HG02642 (cell line): Measurements from ENCODE around the gene TTC33.

Source experiments
- ATAC-seq: cut with Tn5 transposase; IDR thresholded peaks from one replicate; pipeline ENCODE4 v1.9.1; 2021; ENCODE audit warnings: mild to moderate bottlenecking; ENCODE audit not compliant: unreplicated experiment, poor library complexity

Gene TTC33

DNA sequence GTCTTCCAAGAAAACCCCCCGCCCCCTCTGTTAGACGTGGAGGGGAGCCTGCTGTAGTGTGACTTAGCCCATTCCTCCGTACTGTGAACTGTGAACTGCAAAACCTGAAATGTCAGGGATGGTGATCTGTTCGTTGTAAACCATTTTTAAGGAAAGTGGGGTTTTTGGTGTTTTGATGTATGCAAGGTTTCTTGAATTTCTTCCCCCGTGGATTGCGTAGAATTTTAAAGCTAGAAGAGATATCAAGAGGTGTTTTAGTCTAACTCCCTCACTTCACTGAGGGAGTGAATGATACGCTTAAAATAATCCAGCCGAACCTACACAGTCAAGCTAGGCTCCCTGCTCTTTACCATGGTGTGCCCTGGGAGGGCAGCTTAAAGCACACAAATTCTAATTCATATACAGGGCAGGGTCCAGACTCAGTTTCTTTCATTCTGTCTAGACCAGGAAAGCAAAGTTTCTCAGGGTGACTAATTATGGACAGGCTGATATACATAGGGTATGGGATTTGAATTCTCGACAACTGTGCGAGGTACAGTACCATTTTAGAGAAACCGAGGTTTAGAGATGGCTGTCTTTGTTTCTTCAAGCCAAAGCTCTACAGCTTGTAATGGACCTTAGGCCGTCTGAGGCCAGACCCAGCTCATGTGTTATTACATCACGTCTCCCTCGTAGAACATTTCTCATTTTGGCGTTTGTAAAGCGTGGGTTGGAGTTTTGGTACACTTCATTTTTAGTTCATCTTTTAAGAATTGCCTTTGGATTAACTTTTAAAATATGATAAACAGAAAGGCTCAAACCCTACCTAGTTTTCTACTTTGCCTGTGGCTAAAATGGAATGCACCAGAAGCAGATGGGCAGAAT lies 73.4 kb downstream of the TTC33 start:
- ATAC-seq = no peak

DNA sequence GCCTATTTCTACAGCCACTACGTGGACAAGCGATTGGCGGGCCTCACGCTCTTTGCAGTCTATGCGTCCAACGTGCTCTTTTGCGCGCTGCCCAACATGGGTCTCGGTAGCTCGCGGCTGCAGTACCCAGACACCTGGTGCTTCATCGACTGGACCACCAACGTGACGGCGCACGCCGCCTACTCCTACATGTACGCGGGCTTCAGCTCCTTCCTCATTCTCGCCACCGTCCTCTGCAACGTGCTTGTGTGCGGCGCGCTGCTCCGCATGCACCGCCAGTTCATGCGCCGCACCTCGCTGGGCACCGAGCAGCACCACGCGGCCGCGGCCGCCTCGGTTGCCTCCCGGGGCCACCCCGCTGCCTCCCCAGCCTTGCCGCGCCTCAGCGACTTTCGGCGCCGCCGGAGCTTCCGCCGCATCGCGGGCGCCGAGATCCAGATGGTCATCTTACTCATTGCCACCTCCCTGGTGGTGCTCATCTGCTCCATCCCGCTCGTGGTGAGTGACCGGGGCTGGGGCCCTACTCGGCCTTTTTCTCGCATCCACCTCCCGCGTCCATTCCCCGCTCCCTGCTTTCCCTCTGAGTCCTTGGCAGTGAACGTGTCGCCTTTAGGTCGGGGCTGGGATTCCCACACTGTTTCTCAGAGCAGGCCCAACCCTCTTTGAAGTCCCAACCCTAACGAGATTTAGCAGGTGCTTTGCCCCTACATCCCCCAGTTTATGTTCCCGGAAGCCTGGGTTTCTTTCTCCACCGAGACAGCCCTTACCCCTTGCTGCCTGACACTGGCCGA lies 74.2 kb downstream of the TTC33 start:
- peak; percentile 25 for ATAC-seq

DNA sequence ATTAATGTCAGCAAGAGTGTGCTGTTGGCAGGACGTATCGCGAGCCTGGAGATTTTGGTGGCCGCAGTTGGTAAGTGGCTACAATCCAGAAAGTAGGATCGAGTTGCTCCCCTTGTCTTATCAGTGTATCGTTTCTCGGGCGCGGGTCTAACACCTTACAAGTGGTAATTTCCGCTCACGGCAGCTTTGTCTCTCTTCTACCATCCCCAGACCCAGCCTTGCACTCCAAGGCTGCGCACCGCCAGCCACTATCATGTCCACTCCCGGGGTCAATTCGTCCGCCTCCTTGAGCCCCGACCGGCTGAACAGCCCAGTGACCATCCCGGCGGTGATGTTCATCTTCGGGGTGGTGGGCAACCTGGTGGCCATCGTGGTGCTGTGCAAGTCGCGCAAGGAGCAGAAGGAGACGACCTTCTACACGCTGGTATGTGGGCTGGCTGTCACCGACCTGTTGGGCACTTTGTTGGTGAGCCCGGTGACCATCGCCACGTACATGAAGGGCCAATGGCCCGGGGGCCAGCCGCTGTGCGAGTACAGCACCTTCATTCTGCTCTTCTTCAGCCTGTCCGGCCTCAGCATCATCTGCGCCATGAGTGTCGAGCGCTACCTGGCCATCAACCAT lies 74.9 kb downstream of the TTC33 start:
- no peak for ATAC-seq

DNA sequence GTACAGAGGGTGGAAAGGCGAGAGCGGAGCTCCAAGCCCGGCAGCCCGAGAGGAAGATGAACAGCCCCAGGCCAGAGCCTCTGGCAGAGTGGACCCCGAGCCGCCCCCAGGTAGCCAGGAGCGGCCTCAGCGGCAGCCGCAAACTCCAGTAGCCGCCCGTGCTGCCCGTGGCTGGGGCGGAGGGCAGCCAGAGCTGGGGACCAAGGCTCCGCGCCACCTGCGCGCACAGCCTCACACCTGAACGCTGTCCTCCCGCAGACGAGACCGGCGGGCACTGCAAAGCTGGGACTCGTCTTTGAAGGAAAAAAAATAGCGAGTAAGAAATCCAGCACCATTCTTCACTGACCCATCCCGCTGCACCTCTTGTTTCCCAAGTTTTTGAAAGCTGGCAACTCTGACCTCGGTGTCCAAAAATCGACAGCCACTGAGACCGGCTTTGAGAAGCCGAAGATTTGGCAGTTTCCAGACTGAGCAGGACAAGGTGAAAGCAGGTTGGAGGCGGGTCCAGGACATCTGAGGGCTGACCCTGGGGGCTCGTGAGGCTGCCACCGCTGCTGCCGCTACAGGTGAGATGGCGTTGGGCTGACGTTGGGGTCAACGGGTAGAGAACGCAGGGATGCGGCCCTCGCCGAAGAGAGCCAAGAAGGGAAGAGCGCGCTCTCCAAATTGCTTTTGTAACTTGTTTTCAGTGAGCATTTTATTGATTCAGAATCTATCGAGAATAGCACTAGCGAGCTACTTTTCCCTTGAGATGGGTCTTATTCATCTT lies 75.7 kb downstream of the TTC33 start, which contains the start of gene PTGER4:
PTGER4 (plus strand) TSS at position 3 of the 769 bp plus-strand sequence. CDS start 1,079 bp downstream, outside the sequence.
- ATAC-seq = peak; percentile 44

DNA sequence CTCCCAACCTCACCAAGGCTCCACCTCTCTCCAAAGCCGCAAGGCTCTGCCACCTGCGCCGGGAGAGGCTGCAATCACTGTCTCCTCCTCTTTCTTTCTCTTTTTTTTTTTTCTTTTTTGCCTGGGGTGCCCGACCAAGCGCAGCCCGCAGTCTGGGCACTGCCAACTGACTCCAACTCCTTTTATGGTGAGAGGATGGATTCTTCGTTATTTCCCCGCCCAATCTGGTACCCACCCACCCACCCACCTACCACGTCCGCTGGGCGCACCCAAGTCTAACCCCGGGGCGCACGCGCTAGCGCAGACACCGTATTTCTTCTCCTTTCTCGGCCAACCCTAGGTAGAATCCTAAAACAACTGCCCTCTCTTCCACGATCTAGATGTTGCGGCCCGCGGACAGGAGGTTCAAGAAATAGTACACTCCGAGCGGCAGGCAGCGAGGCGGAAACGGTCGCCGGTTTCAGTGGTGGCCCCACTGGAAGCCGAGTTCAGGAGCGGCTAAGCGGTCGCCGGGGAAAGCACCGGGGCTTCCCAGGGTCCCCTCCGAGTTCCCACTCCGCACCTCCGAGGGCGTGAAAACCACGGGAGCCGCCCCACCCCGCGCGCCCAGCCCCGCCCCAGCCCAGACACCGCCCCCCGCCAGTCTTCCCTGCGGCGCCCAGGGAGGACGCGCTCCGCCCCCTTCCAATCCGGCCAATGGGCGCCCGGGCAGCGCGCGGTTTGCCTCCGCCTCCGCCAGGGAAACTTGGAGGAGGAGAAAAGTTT lies 76.4 kb downstream of the TTC33 start:
- ATAC-seq = peak; percentile 83

DNA sequence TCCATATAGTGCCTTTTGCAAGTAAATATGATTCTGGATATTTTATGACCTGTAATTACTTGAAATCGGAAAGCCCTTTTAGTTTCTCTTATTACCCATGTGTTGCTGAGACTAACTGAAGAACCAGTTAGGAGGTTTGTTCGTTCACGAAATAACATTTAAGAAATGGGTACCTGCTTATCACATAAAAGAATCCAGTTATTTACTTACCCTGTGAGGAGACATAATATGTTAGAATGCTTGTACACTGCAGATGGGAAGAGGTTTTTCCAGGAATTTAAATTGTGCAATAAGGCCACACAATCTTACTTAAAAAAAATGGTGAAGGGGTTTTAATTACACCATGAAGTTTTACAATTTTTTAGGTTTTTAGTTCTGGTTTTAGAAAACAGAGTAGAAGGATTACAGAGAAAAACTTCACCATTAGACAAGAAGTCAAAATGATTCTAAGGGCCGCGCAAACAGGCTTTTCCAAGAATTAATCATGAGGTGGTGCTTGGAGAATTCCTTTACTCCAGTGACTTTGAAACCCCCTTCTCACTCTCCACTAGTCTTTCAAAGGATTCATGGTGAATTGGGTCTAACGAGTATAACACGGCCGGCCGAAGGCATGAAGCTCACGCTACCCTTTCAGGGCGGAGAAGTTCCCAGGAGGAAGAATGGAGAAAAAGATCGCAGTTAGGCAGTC lies 77.2 kb downstream of the TTC33 start:
- no peak for ATAC-seq

DNA sequence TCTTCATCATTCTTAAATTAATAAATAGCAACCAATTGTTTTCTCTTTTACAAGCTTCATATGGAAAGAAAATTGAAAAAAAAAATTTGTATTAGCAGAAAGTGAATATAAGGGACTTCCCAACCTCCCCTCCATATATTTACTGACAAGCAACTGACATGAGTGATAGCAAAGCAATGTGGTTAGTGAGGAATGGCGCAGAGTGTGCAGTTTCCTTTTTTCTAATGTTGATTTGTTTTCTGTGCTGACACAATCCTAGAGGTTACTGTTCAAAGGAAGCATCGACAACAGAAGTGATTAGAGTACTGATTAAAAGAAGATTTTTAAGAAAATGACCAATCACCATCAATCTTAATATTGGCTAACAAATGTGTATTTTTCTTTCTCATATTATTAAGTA lies 77.7 kb downstream of the TTC33 start:
- ATAC-seq = no peak

DNA sequence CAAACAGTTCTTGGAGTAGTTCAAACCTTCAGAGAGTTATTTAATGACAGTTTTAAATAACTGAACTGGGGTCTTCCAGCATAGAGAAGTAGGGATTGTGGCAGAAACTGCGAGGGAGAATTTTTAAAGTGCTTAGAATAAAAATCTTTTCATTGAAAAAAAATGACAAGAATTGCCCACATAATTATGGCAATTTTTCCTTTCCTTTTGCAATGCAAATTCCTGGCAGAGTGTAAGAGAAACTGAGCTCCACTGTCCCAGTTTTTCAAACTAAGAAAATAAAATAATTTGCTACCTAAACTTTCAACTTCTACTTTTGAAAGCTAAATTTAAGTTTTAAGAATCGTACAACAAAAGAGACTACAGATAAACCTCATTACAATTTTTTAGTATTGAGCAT lies 78.3 kb downstream of the TTC33 start:
- no peak for ATAC-seq

DNA sequence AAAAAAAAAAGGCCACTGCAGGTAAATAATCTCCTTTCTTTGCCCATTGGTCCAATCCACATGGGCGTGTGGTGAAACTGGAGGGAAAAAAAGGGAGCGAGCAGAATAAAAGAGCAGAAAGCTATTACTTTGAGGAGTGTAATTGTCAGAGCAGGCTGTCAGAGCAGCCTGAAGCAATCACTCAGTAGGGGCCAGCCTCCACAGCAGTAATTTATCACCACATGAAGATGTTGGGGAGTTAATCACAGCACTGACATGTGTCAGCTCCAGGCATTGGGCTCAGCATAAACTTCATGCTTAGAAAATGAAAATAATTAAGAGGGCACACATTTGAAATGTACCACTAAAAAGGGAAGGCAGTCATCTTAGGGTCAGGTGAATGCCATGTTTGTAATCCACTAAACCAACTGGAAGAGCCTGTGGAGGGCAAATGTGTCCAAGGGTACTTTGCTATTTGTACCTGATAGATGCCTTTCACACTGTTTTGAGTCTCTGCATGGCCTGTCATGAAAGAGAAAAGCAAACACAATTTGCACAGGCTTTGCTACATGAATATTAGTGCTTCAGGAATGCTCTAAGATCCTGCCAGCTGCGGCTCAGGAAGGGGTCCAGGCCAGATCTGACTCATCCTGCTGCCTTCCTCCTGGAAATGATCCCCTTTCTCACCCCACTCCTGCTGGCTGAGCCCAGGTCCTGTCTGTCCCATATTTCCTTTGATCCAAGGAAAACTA lies 79.0 kb downstream of the TTC33 start:
- ATAC-seq = no peak

DNA sequence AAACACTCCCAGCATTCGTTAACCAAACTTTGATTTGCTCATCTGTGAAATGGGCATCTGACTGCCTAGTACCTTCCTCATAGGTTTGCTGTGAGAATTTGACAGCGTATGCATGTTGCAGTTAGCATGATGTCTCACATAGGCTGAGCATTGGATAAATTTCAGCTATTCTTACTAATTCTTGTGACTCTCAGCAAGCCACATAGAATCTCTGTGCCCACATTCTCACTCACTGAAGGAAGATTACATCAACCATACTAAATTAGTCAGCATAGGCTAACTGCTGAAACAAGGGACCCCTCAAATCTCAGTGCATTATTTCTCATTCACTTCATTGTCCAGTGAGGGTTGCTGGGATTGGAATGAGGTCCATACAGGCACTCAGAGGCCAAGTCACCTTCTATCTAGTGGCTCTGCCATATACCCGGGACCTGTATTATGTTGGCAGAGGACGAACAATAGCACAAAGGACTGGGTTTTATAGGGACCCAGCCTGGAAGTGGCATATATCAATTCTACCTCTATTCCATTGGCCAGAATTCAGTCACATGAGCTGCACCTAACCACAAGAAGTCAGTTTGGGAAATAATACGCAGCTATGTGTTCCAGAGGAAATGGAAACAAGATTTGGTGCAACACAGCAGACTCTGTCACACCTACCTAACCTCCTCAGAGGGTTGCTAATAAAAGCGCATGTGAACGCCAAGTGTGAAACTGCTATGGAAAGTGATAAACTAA lies 80.2 kb downstream of the TTC33 start:
- ATAC-seq = no peak

DNA sequence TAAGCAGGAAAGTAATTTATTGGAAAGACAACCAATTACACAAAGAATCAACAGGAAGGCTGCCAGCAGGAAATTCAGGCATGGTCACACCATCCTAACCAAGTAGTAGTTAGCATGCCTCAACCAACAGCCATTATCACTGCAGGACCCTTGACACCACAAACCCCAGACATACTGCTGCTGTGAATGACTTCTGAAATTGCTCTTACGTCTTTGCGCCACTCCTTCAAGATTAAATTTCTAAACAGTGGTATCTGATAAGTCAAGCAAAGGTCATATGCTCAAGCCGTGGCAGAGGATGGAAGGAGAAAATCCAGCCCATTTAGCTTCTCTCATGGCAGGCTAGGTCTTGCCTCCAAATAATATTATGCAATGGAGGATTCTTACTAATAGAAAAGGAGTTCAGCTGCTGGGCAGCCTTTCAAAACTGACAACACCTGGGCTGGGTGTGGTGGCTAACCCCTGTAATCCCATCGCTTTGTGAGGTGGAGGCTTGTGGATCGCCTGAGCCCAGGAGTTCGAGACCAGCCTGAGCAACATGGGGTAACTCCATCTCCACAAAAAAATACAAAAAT lies 81.0 kb downstream of the TTC33 start:
- no peak for ATAC-seq

DNA sequence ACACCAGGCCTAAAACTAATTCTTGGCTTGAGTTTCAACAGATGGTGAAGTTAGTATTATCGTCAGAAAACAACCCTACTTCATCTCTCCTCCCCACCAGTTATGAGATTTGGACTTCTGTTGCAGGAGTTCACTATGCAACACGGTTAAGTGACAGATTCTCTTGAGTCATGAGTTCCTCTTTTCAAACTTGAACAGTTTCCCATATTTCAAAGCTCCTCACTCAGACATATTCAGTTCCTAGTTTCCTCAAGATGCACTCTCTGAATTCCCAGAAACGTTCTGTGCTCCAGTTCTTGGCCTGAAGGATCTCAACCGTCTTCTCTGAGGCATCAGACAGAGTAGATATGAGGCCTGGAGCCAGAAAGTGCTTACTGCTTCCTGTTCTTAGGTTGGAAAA lies 83.3 kb downstream of the TTC33 start:
- no peak for ATAC-seq

DNA sequence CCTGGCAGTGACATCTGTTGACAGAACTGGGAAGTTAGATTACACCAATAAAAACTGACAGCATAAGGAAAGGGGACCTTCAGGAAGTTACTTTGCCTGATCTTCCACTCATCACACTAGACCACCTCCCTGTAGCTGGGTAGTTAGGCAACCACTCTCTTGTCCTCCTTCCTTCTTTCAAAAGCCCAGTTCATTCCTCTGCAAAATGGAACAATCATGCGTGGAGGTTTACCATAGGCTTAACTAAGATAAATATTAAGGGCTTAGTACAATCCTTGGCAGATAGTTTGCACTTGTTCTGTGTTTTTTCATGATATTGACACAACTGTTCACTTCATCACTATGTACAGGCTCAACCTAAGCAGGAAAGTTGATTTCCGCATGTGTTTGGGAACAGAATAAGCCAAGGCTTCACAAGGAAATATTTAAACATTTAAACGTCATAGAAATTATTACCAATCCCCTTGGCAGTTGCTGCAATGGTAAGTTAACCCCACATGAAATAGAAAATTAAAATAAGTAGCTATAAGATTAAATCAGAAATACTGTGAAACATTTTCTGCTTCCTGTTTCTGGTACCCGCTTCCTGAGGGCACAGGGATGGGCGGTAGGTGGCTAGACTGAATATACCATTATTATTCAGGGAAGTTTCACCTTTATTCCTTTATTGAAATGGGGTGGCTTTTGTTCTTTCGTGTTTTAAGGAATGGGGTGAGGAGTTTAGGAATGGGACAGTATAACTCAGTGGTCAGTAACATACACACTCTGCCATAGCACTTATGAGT lies 86.0 kb downstream of the TTC33 start:
- ATAC-seq = no peak

DNA sequence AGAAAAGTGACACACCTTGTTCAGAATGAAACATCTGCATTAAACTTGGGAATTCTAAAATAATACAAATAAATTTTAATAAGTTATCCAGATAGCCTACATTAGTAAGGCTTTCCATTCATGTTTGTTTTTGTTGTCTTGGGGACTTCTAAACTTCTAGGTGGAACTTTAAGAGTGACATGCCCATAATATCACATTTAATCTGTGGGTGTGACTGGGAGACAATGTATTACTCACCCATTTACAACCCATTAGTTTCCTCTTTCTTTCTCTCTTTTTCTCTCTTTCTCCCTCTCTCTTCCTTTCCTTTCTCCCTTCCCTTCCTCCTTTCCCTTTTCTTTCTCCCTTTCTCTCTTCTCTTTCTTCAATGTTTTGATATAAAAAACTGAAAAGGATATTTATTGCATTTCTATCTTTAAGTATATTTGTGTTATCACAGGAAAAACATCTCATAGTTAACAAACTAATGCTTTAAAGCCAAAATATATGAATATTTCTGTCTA lies 88.5 kb downstream of the TTC33 start:
- no peak for ATAC-seq

DNA sequence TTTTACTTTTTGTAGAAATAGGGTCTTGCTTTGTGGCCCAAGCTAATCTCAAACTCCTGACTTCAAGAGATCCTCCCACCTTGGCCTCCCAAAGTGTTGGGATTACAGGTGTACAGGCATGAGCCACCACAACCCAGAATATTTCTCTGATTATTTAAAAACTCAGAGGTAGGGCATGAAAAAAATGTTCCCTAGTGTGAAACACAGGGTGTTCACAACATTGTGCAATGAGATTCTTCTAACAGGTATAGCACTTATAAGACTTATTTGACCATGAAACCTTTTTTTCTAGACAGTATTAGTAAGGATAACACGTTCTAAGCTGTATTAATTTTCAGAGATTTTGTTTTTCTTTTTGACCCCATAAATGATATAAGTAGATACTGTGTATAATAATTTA lies 89.1 kb downstream of the TTC33 start:
- ATAC-seq = no peak

DNA sequence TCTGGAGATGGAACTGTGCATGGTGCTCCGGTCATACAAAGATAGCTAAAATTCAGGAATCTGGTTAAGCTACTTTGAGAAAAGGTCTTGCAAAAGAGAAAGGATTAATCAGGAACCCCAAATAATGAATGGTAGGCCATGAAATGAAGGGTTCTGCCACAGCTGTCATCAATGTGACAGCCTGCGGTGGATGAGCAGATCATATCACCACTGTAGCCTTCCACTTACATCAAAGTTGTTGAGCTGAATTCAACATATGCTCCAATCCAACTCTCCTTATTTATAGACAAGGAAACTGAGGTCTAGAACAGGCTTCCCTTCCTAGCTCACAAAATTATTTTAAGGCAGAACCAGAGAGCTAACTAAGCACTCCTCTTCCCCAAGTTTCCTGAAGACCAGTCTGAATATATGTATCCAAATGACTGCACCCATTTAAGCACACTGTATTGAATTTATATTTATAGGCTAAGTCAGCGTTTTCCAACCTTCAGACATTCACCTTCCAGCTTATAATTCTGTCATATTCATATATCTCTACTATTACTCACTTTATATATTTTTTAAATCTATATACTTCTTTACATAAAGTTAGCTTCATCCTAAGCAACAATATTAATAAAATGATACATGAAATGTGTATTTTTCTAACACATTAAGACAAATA lies 90.0 kb downstream of the TTC33 start:
- ATAC-seq = no peak
